K562 (cell line): ENCODE measurements around the gene RPL29. TPM values are rescaled to one million over a fixed set of nuclear protein-coding genes. Genes with fewer than 3 reads are reported as not detected.

ENCODE experiments used
- ATAC-seq: fragments of 200-7000 bp; cut with Tn5 transposase; 3 replicates; pipeline ENCODE4 v1.9.1; 2020; ENCODE audit warnings: moderate library complexity
- BruUV-seq: library from RNA; stranded (reverse); fragments of 400-500 nt; replicated peaks from 2 replicates; lab custom pipeline; 2021; lab: Mats Ljungman, UMichigan
- CTCF ChIA-PET: fragments of 300-600 bp; formaldehyde crosslinking; extraction: SDS; loops from one replicate; lab custom pipeline; 2021; ENCODE audit warnings: low intra/inter-chr PET ratio; lab: Yijun Ruan, JAX
- POLR2A ChIA-PET: fragments of 300-600, 350-650 bp; sonication (Branson Sonifier 250); formaldehyde crosslinking; extraction: SDS; loops from one replicate; lab custom pipeline; 2021; ENCODE audit warnings: antibody characterized with exemption, inconsistent platforms; lab: Yijun Ruan, JAX
- DNase-seq, 4 experiments: peaks; one replicate each; pipeline versions ENCODE4 v3.0.0 to v3.0.0-alpha.2; 2011 to 2018; ENCODE audit warnings: low spot score in 3 of 4, mixed read lengths in 3 of 4; ENCODE audit errors: extremely low read depth in 1 of 4
- FAIRE-seq: peaks from 2 replicates; lab custom pipeline; 2011; peaks lifted over from hg19 to GRCh38; lab: Jason Lieb, UNC
- H2AFZ ChIP-seq: 2 replicates; pipeline ENCODE4 v1.6.0; 2011; ENCODE audit warnings: low read depth, low read length, control low read depth, inconsistent platforms
- H3K27ac ChIP-seq: fragments of 200-600 bp; 3 replicates; pipeline ENCODE4 v1.8.0; 2011; ENCODE audit warnings: low read depth, mild to moderate bottlenecking, control low read depth, inconsistent platforms, low read length, moderate library complexity, mixed read lengths; ENCODE audit errors: extremely low read depth
- H3K27me3 ChIP-seq, 2 experiments: fragments of 300-600 bp in 1 of 2; 2 replicates in 1 of 2; 3 replicates in 1 of 2; pipeline versions ENCODE4 v1.6.0 to v1.8.0; 2011; ENCODE audit warnings: inconsistent platforms in 2 of 2, low read length in 2 of 2, mild to moderate bottlenecking in 1 of 2, mixed read lengths in 1 of 2, moderate library complexity in 1 of 2; ENCODE audit not compliant: control insufficient read depth in 2 of 2, insufficient read depth in 2 of 2
- H3K36me3 ChIP-seq: fragments of 300-600 bp; 3 replicates; pipeline ENCODE4 v1.8.0; 2011; ENCODE audit warnings: mild to moderate bottlenecking, low read length, inconsistent platforms; ENCODE audit not compliant: control insufficient read depth, insufficient read depth
- H3K4me1 ChIP-seq, 2 experiments: fragments of 200-600 bp in 1 of 2; replicated peaks in 1 of 2; 2 replicates in 1 of 2; 3 replicates in 1 of 2; pipeline versions ENCODE4 v1.5.1 to v1.8.0; 2011; ENCODE audit warnings: inconsistent platforms in 2 of 2, low read length in 2 of 2, mild to moderate bottlenecking in 1 of 2, mixed read lengths in 1 of 2, moderate library complexity in 1 of 2; ENCODE audit not compliant: control insufficient read depth in 2 of 2, insufficient read depth in 2 of 2
- H3K4me2 ChIP-seq: 2 replicates; pipeline ENCODE4 v1.6.1; 2011; ENCODE audit warnings: low read length, control low read depth, inconsistent platforms, mixed read lengths; ENCODE audit not compliant: insufficient read depth
- H3K4me3 ChIP-seq: fragments of 200-600 bp; sonication (generic), shearing (Covaris generic); 2 replicates; pipeline ENCODE4 v1.5.1; 2016; ENCODE audit warnings: control low read depth, inconsistent platforms
- H3K79me2 ChIP-seq: fragments of 200-600 bp; 3 replicates; pipeline ENCODE4 v1.8.0; 2011; ENCODE audit warnings: low read length, inconsistent platforms; ENCODE audit not compliant: control insufficient read depth, insufficient read depth
- H3K9ac ChIP-seq, 2 experiments: 2 replicates each; pipeline versions ENCODE4 v1.6.0 to v1.6.1; 2011; ENCODE audit warnings: low read depth in 2 of 2, low read length in 2 of 2, control low read depth in 1 of 2, inconsistent platforms in 1 of 2, mild to moderate bottlenecking in 1 of 2, mixed read lengths in 1 of 2; ENCODE audit not compliant: insufficient read depth in 1 of 2
- H3K9me1 ChIP-seq: one replicate; pipeline ENCODE4 v1.6.0; 2011; ENCODE audit warnings: inconsistent platforms, mild to moderate bottlenecking, low read length, moderate library complexity; ENCODE audit not compliant: control insufficient read depth, insufficient read depth
- H3K9me3 ChIP-seq: replicated peaks from 2 replicates; pipeline ENCODE4 v1.5.1; 2011; ENCODE audit warnings: low read depth, low read length, inconsistent platforms; ENCODE audit not compliant: control insufficient read depth, insufficient read depth
- H4K20me1 ChIP-seq: replicated peaks from 2 replicates; pipeline ENCODE4 v1.6.1; 2011; ENCODE audit warnings: low read length, inconsistent platforms, mixed read lengths; ENCODE audit not compliant: control insufficient read depth, insufficient read depth
- ARID1B ChIP-seq: fragments of 450-650 bp; IDR thresholded peaks from 2 replicates; pipeline ENCODE4 v1.6.1; 2016; ENCODE audit warnings: antibody characterized with exemption, mild to moderate bottlenecking, inconsistent platforms
- BMI1 ChIP-seq: fragments of 150-350 bp; IDR thresholded peaks from 2 replicates; pipeline ENCODE4 v1.6.1; 2014; ENCODE audit warnings: low read length
- BRD9 ChIP-seq: fragments of 450-650 bp; IDR thresholded peaks from 2 replicates; pipeline ENCODE4 v1.6.1; 2018; ENCODE audit warnings: low read depth; ENCODE audit not compliant: partially characterized antibody
- ETV5 ChIP-seq: sonication (generic); formaldehyde crosslinking; IDR thresholded peaks from 2 replicates; pipeline ENCODE4 v1.4.0; 2020; ENCODE audit warnings: low read depth, mild to moderate bottlenecking, missing genetic modification reagents
- FOXA1 ChIP-seq: fragments of 450-650 bp; IDR thresholded peaks from 2 replicates; pipeline ENCODE4 v1.6.1; 2016; ENCODE audit warnings: mild to moderate bottlenecking, borderline replicate concordance
- JUN ChIP-seq, 2 experiments: sonication (generic) in 1 of 2; formaldehyde crosslinking in 1 of 2; IDR thresholded peaks; 2 replicates each; pipeline versions ENCODE4 v1.6.1 to v1.8.0; 2012 to 2022; ENCODE audit warnings: borderline replicate concordance in 2 of 2, mild to moderate bottlenecking in 2 of 2, improper control_type of control experiment in 1 of 2, low read depth in 1 of 2, low read length in 1 of 2, missing genetic modification reagents in 1 of 2
- MTA1 ChIP-seq: fragments of 450-650 bp; IDR thresholded peaks from 2 replicates; pipeline ENCODE4 v1.6.1; 2017; ENCODE audit warnings: borderline replicate concordance
- MTA3 ChIP-seq: fragments of 450-650 bp; formaldehyde crosslinking; IDR thresholded peaks from 2 replicates; pipeline ENCODE4 v1.6.1; 2017; ENCODE audit warnings: mild to moderate bottlenecking, borderline replicate concordance
- NFIX ChIP-seq: fragments of 250-450 bp; sonication (Bioruptor Pico); IDR thresholded peaks from 2 replicates; pipeline ENCODE4 v1.4.0; 2020; ENCODE audit warnings: low read depth, mild to moderate bottlenecking, moderate library complexity
- PATZ1 ChIP-seq: fragments of 250-450 bp; sonication (Bioruptor Pico); IDR thresholded peaks from 2 replicates; pipeline ENCODE4 v1.5.0; 2020; ENCODE audit warnings: mild to moderate bottlenecking, borderline replicate concordance
- SIN3A ChIP-seq, 2 experiments: fragments of 150-350 bp in 1 of 2; IDR thresholded peaks; 2 replicates each; pipeline ENCODE4 v1.6.1; 2011 to 2016; ENCODE audit warnings: borderline replicate concordance in 2 of 2, low read depth in 2 of 2, low read length in 2 of 2, mild to moderate bottlenecking in 2 of 2, moderate library complexity in 2 of 2; ENCODE audit not compliant: control insufficient read depth in 1 of 2
- TCF15 ChIP-seq: fragments of 250-450 bp; sonication (Bioruptor Pico); IDR thresholded peaks from 2 replicates; pipeline ENCODE4 v1.8.0; 2022; ENCODE audit warnings: moderate library complexity, mild to moderate bottlenecking, inconsistent platforms
- TCFL5 ChIP-seq: fragments of 250-450 bp; sonication (Bioruptor Pico); conservative IDR thresholded peaks from 2 replicates; pipeline ENCODE4 v1.6.1; 2021; ENCODE audit warnings: mild to moderate bottlenecking, moderate library complexity, matching md5 sums
- TEAD1 ChIP-seq, 2 experiments: fragments of 450-650 bp in 1 of 2; sonication (generic) in 1 of 2; formaldehyde crosslinking; IDR thresholded peaks; 2 replicates each; pipeline versions ENCODE4 v1.4.0 to v1.8.0; 2020 to 2022; ENCODE audit warnings: mild to moderate bottlenecking in 2 of 2, missing genetic modification reagents in 1 of 2
- TSC22D4 ChIP-seq: fragments of 450-650 bp; IDR thresholded peaks from 2 replicates; pipeline ENCODE4 v1.6.1; 2016; ENCODE audit warnings: missing genetic modification characterization, missing biosample characterization, control low read depth
- ZNF3 ChIP-seq: fragments of 250-450 bp; sonication (Bioruptor Pico); IDR thresholded peaks from 2 replicates; pipeline ENCODE4 v1.5.0; 2021; ENCODE audit warnings: mild to moderate bottlenecking, moderate library complexity
- ZNF764 ChIP-seq: fragments of 250-450 bp; sonication (Bioruptor Pico); IDR thresholded peaks from 2 replicates; pipeline ENCODE4 v1.4.0; 2020; ENCODE audit warnings: low read depth, mild to moderate bottlenecking, moderate library complexity
- ZNF780A ChIP-seq: fragments of 250-450 bp; sonication (Bioruptor Pico); IDR thresholded peaks from 2 replicates; pipeline ENCODE4 v1.5.0; 2021; ENCODE audit warnings: mild to moderate bottlenecking
- WGBS: fragments of 100-300 bp; shearing (Covaris generic); methylation state at CpG from one replicate; pipeline ENCODE4 v1.1.6; 2016; ENCODE audit warnings: low coverage, mixed read lengths; ENCODE audit not compliant: insufficient coverage; ENCODE audit errors: missing lambda C conversion rate; 5-methylcytosine and 5-hydroxymethylcytosine counted together
- in situ Hi-C: fragments of 300-500 bp; cut with MboI; formaldehyde crosslinking; loops from 4 replicates; pipeline ENCODE4 v1.15.0; 2018; ENCODE audit warnings: inconsistent platforms, mixed read lengths
- intact Hi-C: fragments of 100-400 bp; cut with micrococcal nuclease; formaldehyde crosslinking; loops from 2 replicates; pipeline ENCODE4 v1.14.2; 2022
- polyA plus RNA-seq, 8 experiments: library from polyadenylated mRNA; depleted of rRNA in 4 of 8; stranded (reverse) in 5 of 8; unstranded in 3 of 8; fragments of >200 nt; fragmentation: Nextera tagmentation in 2 of 8; fragmentation: Illumina TruSeq in 1 of 8; extraction: Ambion mirVana in 2 of 8; extraction: Trizol in 1 of 8; gene quantifications; 2 replicates each; pipeline versions ENCODE4 v1.2.1 to v1.2.3, GENCODE V29; 2011 to 2014; ENCODE audit warnings: inconsistent platforms in 1 of 8, missing spikeins in 1 of 8
- total RNA-seq, 7 experiments: library from RNA; depleted of rRNA in 6 of 7; stranded (reverse); fragments of >200 nt in 6 of 7; fragmentation: Illumina TruSeq in 2 of 7; extraction: Trizol in 2 of 7; gene quantifications; 2 replicates each; pipeline versions ENCODE4 v1.2.1 to v1.2.3, GENCODE V29; 2011 to 2021; ENCODE audit warnings: low replicate concordance in 1 of 7

Gene RPL29
- total and polyA plus RNA-seq, 9 of the 15 experiments (the other 6 are each of a cell fraction or from before 2014, with no cell fraction given) = 568 to 1,475 (median 1,104) TPM

GRCh38 chr3:52004906-52005395, 9.3 kb upstream of the RPL29 start:
- DNase-seq (no peak), ATAC-seq (no peak), FAIRE-seq (no peak)
- Histone ChIP-seq H2AFZ (no peak overlapping the region), H3K4me2 (no peak overlapping the region), H3K9ac (peak overlapping the region in 1 of 2 experiments; percentile 69; a peak in 1 of 4 replicates), H3K4me1 (peaks cover 22 to 36% of the 10 kb centered on the region in 2 experiments), H3K27me3 (no peaks in the 10 kb centered on the region), H3K79me2 (no peaks in the 10 kb centered on the region), H4K20me1 (no peaks in the 10 kb centered on the region), H3K36me3 (no peaks in the 10 kb centered on the region), H3K4me3 (no peak overlapping the region), H3K9me1 (no peaks in the 10 kb centered on the region), H3K27ac (no peak overlapping the region), H3K9me3 (no peaks in the 10 kb centered on the region)
- BruUV-seq = no TSS peak
- POLR2A ChIA-PET = interaction anchor here (1.1 to 1.2 kb wide), 2 partner anchors 12 to 14 kb away, joined by 4 read pairs; no protein-coding TSS in a partner anchor
- in situ Hi-C loops = loop anchor here (5.0 to 25.0 kb wide), 2 partner anchors 122 to 382 kb away; no protein-coding TSS in a partner anchor
- WGBS = 87% methylated on average over 3 of the region's 4 CpGs
- TF ChIP-seq PATZ1 (CRISPR knock-in tag) = no peak
- no peak for TF ChIP-seq TCFL5 (CRISPR knock-in tag)
- no peak for TF ChIP-seq TEAD1 (CRISPR knock-in tag; IDR thresholded peaks at IDR 0.05)
- TF ChIP-seq TSC22D4 (tag) = no peak
- no peak for TF ChIP-seq ARID1B
- TF ChIP-seq BMI1 = no peak
- TF ChIP-seq TCF15 (CRISPR knock-in tag) = no peak
- no peak for TF ChIP-seq ZNF780A (CRISPR knock-in tag)
- no peak for TF ChIP-seq ZNF764 (CRISPR knock-in tag)
- TF ChIP-seq MTA1 = no peak
- TF ChIP-seq NFIX (CRISPR knock-in tag) = no peak
- no peak for TF ChIP-seq MTA3
- no peak for TF ChIP-seq FOXA1
- TF ChIP-seq JUN (IDR thresholded peaks at IDR 0.05; ENCODE audit: borderline replicate concordance, low read depth, low read length) = no peak
- no peak for TF ChIP-seq JUN (CRISPR knock-in tag; IDR thresholded peaks at IDR 0.05; ENCODE audit: borderline replicate concordance)
- TF ChIP-seq BRD9 = no peak
- no peak for TF ChIP-seq ZNF3
- TF ChIP-seq SIN3A (IDR thresholded peaks at IDR 0.05; ENCODE audit: borderline replicate concordance in 2 of 2, control insufficient read depth in 1 of 2, low read depth in 2 of 2, low read length in 2 of 2) = no peak
- no peak for TF ChIP-seq ETV5 (CRISPR knock-in tag)
- intact Hi-C loops = loop anchor here (5.0 kb wide), 5 partner anchors 47 to 442 kb away; partner anchors contain the start of genes GLYCTK and SEMA3G
- CTCF ChIA-PET = interaction anchor here (0.7 to 5.3 kb wide), 2 partner anchors 118 to 139 kb away, joined by 3 to 36 read pairs; no protein-coding TSS in a partner anchor
